ENCODE measurements around the gene IL9.

DNA sequence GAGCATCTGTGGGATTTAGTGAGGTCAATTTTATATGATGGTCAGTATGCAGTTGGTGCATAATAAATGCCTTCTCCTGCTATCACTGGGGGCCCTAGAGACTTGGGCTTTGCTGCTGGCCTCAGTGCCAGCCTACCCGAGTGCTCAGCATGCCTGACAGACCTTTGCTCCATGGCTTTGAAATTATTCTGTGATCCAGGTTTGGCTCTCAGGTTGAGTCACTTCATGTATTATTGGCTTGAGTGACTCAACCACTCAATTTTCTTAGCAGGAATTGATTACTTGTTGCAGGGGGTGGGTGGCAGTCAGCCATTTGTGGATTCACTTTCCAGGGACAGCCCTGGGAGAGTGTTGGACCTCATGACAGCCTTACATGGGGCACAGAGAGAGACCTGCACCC is 47.7 kb downstream of the IL9 start:
- no peak for TF ChIP-seq EP300 (IDR thresholded peaks at IDR 0.05)
- TF ChIP-seq, protein P1, sequence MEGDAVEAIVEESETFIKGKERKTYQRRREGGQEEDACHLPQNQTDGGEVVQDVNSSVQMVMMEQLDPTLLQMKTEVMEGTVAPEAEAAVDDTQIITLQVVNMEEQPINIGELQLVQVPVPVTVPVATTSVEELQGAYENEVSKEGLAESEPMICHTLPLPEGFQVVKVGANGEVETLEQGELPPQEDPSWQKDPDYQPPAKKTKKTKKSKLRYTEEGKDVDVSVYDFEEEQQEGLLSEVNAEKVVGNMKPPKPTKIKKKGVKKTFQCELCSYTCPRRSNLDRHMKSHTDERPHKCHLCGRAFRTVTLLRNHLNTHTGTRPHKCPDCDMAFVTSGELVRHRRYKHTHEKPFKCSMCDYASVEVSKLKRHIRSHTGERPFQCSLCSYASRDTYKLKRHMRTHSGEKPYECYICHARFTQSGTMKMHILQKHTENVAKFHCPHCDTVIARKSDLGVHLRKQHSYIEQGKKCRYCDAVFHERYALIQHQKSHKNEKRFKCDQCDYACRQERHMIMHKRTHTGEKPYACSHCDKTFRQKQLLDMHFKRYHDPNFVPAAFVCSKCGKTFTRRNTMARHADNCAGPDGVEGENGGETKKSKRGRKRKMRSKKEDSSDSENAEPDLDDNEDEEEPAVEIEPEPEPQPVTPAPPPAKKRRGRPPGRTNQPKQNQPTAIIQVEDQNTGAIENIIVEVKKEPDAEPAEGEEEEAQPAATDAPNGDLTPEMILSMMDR (IDR thresholded peaks at IDR 0.05), result no peak
